ENCODE results near the gene MRPL53. TPM values are rescaled to one million over a fixed set of nuclear protein-coding genes. Genes with fewer than 3 reads are reported as not detected.

MRPL53 gene
- total RNA-seq, 1 experiment from 2014 or later = 52.1 TPM

DNA sequence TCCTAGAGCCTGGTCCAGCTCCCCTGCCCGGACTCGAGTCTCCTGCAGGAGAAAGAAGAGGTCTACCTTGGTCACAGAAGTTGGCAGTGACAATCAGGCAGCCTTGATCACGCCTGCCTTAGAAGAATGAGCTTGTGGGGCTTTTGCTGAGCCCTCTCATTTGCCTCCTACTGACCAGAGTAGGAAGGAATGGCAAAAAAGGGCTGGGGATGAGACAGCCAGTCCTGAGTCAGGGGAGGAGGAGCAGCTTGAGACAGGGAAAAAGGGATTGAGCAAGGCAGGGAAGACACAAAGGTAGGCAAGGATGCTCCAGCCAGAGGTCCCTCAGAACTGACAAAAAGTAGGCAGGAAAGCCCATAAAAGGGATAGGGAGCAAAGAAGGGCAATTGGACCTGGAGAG, 44.9 kb downstream of the MRPL53 start:
- Mint-ChIP-seq H3K4me3 (no peak overlapping the region), H3K27me3 (ENCODE audit: low read depth) (peaks cover 16% of the 10 kb centered on the region), H3K4me1 (peaks cover 6% of the 10 kb centered on the region), H3K9me3 (no peaks in the 10 kb centered on the region), H3K27ac (peak overlapping the region; percentile 24; the same call in 1 of the 2 replicates), H3K36me3 (peaks cover 66% of the 10 kb centered on the region)
- ChIA-PET CTCF (no interaction called here), POLR2A (no interaction called here)
- DNase-seq (ENCODE audit: low spot score) (no peak), ATAC-seq (no peak)
- TF ChIP-seq NFYB (CRISPR knock-in tag; conservative IDR thresholded peaks at IDR 0.05; ENCODE audit: low read depth) (no peak), ETV6 (CRISPR knock-in tag; IDR thresholded peaks at IDR 0.05) (no peak), CDX4 (CRISPR knock-in tag; IDR thresholded peaks at IDR 0.05; ENCODE audit: borderline replicate concordance) (no peak), KAT7 (CRISPR knock-in tag; IDR thresholded peaks at IDR 0.05; ENCODE audit: borderline replicate concordance) (no peak), SMAD4 (CRISPR knock-in tag; IDR thresholded peaks at IDR 0.05) (no peak), ZNF416 (CRISPR knock-in tag; IDR thresholded peaks at IDR 0.05) (no peak), TEAD4 (CRISPR knock-in tag; IDR thresholded peaks at IDR 0.05) (no peak), HMGA2 (CRISPR knock-in tag; IDR thresholded peaks at IDR 0.05) (no peak), ZNF317 (CRISPR knock-in tag; IDR thresholded peaks at IDR 0.05; ENCODE audit: borderline replicate concordance, low read depth) (no peak)
- TF ChIP-seq, protein P1, sequence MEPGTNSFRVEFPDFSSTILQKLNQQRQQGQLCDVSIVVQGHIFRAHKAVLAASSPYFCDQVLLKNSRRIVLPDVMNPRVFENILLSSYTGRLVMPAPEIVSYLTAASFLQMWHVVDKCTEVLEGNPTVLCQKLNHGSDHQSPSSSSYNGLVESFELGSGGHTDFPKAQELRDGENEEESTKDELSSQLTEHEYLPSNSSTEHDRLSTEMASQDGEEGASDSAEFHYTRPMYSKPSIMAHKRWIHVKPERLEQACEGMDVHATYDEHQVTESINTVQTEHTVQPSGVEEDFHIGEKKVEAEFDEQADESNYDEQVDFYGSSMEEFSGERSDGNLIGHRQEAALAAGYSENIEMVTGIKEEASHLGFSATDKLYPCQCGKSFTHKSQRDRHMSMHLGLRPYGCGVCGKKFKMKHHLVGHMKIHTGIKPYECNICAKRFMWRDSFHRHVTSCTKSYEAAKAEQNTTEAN (CRISPR knock-in tag; IDR thresholded peaks at IDR 0.05) = no peak
- TF ChIP-seq, protein P2, sequence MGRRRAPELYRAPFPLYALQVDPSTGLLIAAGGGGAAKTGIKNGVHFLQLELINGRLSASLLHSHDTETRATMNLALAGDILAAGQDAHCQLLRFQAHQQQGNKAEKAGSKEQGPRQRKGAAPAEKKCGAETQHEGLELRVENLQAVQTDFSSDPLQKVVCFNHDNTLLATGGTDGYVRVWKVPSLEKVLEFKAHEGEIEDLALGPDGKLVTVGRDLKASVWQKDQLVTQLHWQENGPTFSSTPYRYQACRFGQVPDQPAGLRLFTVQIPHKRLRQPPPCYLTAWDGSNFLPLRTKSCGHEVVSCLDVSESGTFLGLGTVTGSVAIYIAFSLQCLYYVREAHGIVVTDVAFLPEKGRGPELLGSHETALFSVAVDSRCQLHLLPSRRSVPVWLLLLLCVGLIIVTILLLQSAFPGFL (CRISPR knock-in tag; IDR thresholded peaks at IDR 0.05; ENCODE audit: borderline replicate concordance) = no peak

DNA sequence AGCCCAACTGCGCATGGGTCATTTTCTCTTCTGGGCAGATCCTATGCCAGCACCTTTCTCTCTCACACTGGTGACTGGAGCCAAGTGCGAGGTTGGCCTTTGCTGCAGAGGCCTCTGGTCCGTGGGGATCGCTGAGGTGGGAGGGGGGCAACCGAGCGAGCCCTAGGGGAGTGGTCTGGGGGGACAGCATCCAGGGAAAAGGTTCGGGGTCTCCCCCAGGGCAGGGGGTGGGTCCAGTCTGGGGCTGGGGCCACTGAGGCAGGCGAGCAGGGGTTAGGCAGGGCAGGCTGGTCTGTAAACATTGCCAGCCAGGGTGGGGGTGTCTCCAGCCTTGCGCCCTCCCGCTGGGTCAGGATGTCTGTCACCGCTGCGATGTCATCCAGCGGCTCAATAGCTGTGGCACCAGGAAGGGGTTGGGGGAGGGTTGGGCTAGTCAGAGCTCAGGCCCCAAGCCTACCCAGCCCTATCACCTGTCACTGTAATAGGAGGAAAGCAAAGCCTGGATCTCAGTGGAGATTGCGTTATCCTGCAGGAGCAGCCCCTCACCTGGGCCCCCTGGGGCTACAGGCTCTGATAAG, 46.2 kb downstream of the MRPL53 start:
- no peaks in the 10 kb centered on the region for H3K9me3 Mint-ChIP-seq
- H3K36me3 Mint-ChIP-seq = peaks cover 56% of the 10 kb centered on the region
- ChIA-PET CTCF (interaction anchor here (1.1 kb wide), 1 partner anchor 91 kb away, joined by 4 read pairs; no protein-coding TSS in a partner anchor), POLR2A (interaction anchor here (1.0 kb wide), 1 partner anchor 14 kb away, joined by 3 read pairs; no protein-coding TSS in a partner anchor)
- H3K27ac Mint-ChIP-seq = no peak overlapping the region
- DNase-seq (ENCODE audit: low spot score) (no peak), ATAC-seq (no peak)
- peaks cover 11% of the 10 kb centered on the region for H3K4me1 Mint-ChIP-seq
- peaks cover 21% of the 10 kb centered on the region for H3K27me3 Mint-ChIP-seq (ENCODE audit: low read depth)
- H3K4me3 Mint-ChIP-seq = no peak overlapping the region
- TF ChIP-seq CBFB (CRISPR knock-in tag; IDR thresholded peaks at IDR 0.05; ENCODE audit: low read depth) = no peak
- TF ChIP-seq, protein P3, sequence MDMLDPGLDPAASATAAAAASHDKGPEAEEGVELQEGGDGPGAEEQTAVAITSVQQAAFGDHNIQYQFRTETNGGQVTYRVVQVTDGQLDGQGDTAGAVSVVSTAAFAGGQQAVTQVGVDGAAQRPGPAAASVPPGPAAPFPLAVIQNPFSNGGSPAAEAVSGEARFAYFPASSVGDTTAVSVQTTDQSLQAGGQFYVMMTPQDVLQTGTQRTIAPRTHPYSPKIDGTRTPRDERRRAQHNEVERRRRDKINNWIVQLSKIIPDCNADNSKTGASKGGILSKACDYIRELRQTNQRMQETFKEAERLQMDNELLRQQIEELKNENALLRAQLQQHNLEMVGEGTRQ (CRISPR knock-in tag; IDR thresholded peaks at IDR 0.05) = no peak
- no peak for TF ChIP-seq MXD4 (CRISPR knock-in tag; IDR thresholded peaks at IDR 0.05; ENCODE audit: borderline replicate concordance)

DNA sequence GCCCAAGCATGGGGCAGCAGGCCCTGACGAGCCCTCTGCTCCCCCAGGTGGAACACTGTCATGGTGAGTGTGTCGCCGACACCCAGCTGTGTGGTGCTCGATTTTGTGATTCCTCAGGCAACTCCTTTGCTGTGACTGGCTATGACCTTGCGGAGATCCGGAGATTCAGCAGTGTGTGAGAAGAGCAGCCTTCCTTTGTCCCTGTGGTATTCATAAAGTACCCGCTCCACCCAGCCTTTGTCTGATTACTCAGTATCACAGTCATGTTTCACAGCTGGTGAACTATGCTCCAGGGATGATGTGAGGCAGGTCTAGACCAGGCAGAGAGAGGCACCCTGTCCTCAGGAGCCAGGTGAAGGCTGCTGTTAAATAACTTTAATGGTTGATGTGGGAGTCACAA, 47.0 kb downstream of the MRPL53 start:
- CTCF ChIA-PET = interaction anchor here (0.9 kb wide), 1 partner anchor 91 kb away, joined by 3 read pairs; no protein-coding TSS in a partner anchor
- Mint-ChIP-seq H3K36me3 (peaks cover 53% of the 10 kb centered on the region), H3K4me1 (peaks cover 14% of the 10 kb centered on the region), H3K27ac (peak overlapping the region; percentile 69), H3K27me3 (ENCODE audit: low read depth) (peaks cover 28% of the 10 kb centered on the region), H3K4me3 (no peak overlapping the region), H3K9me3 (no peaks in the 10 kb centered on the region)
- ATAC-seq (no peak), DNase-seq (ENCODE audit: low spot score) (no peak)
- POLR2A ChIA-PET = no interaction called here
- no peak for TF ChIP-seq NR3C1 (CRISPR knock-in tag; conservative IDR thresholded peaks at IDR 0.05; ENCODE audit: low read depth)
- no peak for TF ChIP-seq FOXP1 (CRISPR knock-in tag; IDR thresholded peaks at IDR 0.05; ENCODE audit: borderline replicate concordance)

Measured in WTC11 (cell line).